Fibroblast of upper back skin (primary cell): ENCODE data around the gene CHMP6.

Experiments
- DNase-seq: peaks from one replicate; pipeline ENCODE4 v3.0.0-alpha.2; 2013

The CHMP6 gene

DNA sequence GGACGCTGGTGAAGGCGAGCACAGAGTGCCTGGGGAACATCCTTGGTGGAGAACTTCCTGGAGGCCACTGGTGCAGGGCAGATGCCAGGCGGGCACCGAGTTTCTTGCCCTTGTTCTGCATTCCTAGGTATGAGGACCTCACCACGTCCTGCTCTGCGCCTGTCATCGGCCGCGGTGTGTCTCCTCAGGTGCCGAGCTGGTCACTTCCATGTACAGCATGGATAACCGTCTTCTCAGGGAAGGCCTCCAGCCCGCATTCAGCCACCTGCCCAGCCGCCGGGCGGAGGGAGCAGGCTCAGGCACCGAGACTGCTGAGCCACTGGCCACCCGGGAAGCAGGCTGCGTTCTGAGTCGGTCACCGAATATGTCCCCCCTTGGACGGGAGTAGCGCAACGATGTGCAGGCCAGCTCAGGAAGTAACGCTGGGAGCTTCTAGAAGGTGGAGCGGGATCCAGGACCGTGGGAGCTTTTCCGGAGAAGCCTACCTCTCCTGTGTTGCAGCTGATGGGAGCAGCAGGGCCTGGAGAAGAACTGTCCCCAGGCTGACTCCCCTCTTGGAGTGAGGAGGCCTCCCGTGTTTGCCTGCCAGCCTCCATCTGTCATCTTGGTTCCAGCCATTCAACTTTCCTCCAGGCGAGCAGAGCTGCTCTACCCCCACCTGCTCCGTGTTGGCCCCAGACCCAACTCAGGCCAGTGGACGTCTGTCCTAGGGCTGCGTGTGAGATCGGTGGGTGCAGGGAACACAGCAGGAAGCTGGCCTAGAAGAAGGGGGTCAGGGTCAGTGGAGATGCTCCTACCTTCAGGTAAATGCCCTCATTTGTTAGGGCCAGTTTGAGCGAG lies 41.2 kb downstream of the CHMP6 start:
- no peak for DNase-seq

- DNase-seq = no peak
Observed at GRCh38 chr17:81033535-81034167, 42.0 kb downstream of the CHMP6 start.

DNA sequence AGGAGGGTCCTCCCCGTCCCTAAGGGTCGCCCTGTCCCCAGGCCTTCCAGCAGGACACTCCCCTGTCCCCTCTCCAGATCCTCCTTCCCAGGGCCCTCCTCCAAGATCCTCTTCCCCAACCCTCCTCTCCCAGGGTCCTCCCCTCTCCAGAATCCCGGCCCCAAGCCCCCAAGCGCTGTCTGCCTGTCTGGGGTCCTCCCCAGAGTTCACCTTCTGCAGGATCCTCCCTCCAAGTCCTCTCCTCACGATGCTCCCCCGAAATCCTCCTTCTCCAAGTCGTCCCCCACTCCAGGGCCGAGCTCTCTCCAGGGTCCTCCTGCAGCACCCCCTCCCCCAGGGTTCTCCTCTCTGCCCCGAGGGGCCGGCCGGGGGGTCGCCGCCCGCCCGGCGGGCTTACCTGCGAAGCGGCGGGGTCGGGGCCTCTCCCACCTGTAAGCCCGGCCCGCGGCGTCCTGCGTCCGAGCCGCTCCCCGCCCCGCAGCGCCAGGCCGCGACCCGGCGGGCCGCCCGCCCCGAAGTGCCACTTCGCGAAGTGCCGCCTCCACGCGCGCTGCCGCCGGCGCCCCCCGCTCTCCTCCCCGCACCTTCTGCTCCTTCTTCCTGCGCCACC lies 42.6 kb downstream of the CHMP6 start:
- no peak for DNase-seq

DNA sequence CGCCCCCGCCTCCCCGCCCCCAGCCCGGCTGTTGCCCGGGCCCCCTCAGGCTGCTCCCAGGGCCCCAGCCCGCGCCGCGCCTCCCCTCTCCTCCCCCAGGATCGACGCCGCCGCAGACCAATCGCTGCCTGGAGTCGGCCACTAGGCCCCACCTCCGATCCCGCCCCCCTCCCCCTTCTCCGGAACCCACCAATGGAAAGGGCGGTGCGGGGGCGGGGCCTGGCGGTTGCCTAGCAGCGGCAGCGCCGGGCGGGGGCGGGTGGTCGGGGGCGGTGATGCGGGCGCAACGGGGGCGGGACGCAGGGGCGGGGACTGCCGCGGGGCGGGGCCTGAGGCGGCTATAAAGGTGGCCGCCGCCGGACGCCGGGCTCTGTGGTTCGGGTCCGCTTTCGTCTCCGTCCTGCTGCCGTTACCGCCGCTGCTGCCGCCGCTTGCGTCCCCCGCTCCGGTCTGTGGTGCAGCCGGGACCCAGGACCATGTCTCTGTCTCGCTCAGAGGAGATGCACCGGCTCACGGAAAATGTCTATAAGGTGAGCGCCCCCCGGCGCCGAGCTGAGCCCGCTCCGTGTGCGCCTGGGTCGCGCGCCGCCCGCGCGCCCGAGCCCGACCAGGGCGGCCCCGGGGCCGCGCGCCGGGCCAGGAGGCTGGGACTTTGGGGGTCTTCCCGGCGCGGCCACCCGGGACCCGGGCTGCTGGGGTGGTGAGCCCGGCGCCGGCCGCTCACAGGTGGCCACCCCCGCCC lies 43.3 kb downstream of the CHMP6 start, which contains the start of gene BAIAP2:
BAIAP2 (plus strand) TSS at position 373 of the 742 bp plus-strand sequence; CDS start at position 477, 104 bp downstream.
- peak; percentile 93 for DNase-seq

- no peak for DNase-seq
Observed at GRCh38 chr17:81035521-81036196, 44.0 kb downstream of the CHMP6 start.

DNA sequence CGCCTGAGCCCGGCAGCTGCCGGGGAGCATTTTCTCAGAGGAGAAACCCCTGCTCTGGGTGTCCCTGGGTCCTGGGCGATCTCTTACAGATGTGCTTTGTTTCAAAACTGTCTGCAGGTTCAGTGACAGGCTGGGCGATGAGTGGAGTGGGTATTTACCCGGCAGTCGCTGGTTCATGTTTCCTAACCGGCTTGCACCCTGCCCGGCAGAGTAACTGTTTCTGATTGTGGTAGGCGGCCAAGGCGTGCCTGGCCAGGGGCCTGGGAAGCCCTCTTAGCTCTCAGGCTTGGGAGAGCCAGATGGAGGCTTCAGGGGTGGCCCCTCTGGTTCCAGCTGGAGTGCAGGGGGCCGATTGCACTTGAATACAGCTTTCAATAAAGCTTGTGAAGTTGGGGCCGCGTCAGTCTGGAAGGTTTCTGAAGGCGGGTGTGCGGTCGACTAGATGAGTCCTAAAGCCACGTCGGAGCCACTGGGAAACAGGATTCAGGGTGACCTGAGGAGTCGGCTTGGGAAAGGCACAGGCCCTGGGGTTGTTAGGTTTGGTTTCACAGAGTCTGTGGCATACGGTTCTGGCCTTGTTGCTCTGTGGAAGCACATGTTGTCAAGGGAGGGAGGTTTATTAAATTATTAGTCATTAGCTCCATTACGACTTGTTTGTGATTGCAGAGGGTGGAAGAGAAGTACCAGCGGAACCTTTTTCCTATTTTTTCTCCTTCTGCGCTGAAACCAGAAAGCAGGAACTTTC lies 44.7 kb downstream of the CHMP6 start:
- DNase-seq = no peak

GRCh38 chr17:81037026-81037797 lies 45.6 kb downstream of the CHMP6 start:
- DNase-seq = no peak

GRCh38 chr17:81037798-81038733 lies 46.4 kb downstream of the CHMP6 start:
- DNase-seq = no peak

DNA sequence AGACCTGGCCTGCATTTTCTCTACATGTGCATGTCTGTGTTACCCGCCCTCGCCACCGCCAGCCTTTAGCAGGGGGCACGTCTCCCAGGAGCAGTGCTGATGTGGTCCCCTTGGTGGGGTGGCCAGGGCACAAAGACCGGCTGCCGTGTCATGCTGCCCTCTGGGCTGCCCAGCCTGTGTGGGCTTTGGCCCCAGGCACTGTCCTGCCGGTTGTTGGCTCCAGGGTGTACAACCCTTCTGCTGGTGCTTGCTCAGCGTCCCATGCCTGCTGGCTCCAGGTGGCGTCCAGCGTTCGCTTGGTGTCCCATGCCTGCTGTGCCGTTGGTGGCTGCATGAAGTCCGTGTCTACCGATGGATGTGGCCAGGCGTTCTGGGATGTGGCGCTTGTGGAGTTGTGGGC lies 47.5 kb downstream of the CHMP6 start:
- no peak for DNase-seq

- DNase-seq = peak; percentile 74
Observed at GRCh38 chr17:81039854-81040758, 48.5 kb downstream of the CHMP6 start.

DNA sequence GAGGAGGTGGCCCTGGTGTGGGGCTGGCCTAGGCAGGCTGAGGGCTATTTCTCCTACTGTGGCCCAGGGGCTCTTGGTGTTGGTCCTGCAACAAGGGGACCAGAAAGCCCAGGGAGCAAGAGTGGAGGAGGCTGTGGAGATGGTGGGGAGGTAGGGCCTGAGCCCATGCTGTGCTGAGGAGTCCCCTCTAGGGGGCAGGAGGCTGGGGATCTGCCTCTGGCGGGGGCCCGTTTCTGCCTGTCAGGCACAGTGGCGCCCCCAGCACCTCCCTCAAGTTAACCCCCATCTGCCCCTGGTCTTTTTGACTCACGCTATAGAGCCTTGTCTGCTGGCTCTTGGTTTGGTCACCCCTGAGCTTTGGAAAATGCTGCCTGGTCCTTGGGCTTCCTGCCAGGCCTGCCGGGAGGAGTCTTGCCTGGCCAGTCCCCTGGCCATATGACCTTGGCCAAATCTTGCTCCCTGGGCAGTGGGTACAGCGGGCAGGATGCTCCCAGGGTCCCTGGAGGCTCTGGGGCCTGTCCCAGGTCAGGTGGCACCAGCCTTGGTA lies 49.2 kb downstream of the CHMP6 start:
- DNase-seq = no peak

- DNase-seq = no peak
Observed at GRCh38 chr17:81042606-81043005, 51.0 kb downstream of the CHMP6 start.

- no peak for DNase-seq
Observed at GRCh38 chr17:81043319-81043724, 51.7 kb downstream of the CHMP6 start.

- no peak for DNase-seq
Observed at GRCh38 chr17:81043725-81044427, 52.2 kb downstream of the CHMP6 start.

GRCh38 chr17:81044428-81044763 lies 52.8 kb downstream of the CHMP6 start:
- DNase-seq = no peak

- peak; percentile 43 for DNase-seq
Observed at GRCh38 chr17:81044764-81045589, 53.3 kb downstream of the CHMP6 start.

- DNase-seq = no peak
Observed at GRCh38 chr17:81045590-81046095, 54.0 kb downstream of the CHMP6 start.
